Stimulated activated CD8-positive, alpha-beta memory T cell treated with anti-CD3 and anti-CD28 coated beads, Interleukin-7, amount 100 ng/mL, for 1 hour (primary cell): Measurements from ENCODE around the gene CORO6.

ENCODE experiments used
- DNase-seq, 2 donors: peaks; one replicate each; pipeline ENCODE4 v3.0.0-alpha.2; 2020; ENCODE audit warnings: low read depth in 2 of 2

CORO6 gene

DNA sequence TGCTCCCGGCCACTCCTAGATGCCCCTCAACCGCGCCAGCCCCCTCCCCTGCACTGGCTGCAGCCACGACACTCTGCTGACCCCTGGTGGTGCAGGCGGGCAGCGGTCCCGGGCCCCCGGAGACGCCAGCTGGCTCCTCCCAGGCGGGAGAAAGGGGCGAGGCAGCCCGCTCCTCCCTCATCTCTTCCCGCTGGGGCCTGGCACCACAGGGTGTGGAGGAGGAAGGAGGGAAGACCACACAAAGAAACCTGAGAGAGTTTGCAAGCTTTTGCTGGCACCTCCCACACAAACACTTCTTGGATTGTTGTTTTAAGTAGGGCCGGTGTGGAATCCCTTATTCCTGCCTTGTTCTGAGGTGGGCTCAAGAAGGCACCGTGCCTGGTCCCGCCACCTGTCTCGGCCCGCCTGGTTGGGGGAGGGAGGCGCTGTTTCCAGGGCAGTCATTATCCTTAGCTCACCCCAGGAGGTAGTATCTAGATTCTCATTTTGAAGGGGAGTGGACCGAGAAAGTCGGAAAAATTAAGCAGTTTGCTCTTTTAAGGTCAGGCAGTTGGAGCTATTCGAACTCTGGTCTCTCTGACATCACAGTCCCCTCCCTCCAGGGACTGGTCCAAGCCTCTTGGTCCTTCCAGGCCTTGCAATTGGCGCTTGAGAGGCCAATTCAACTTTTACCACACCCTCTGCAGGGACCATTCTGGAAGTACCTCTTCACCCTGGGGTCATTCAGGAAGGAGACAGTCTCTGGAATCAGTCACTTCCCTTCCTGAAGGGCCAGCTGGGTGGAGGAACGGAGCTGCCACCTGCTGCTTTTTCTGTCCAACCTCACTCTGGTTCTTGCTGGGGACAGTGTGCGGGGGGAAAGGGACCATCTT, 30.7 kb downstream of the CORO6 start:
- DNase-seq, result peak; percentile 53 to 65

DNA sequence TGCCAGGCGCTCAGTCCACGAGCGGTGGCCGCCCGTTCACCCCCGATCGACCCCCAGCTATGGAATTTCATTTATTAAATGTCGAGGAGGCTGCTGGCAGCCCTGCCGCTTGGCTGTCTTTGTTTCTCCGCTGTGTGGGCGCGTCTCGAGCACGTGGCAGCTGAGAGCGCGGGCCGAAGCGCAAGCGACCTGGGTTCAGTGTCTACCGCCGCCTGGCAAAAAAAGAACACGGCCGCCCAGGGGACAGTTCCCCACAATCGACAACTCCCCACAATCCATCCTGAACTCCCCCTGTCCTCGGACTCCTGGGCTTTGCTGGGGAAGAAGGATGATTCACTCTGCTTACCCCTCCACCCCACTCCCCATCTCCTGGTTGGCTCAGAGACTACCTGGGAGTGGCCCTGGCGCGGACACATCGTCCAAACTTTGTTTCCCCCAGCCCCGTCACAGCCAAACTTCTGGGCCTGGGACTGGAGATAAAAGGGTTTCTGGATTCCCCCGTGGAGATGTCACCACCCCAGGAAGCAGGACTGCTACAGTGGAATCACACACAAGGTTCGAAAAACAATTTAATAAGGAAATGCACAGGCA, 31.5 kb downstream of the CORO6 start:
- no peak for DNase-seq

DNA sequence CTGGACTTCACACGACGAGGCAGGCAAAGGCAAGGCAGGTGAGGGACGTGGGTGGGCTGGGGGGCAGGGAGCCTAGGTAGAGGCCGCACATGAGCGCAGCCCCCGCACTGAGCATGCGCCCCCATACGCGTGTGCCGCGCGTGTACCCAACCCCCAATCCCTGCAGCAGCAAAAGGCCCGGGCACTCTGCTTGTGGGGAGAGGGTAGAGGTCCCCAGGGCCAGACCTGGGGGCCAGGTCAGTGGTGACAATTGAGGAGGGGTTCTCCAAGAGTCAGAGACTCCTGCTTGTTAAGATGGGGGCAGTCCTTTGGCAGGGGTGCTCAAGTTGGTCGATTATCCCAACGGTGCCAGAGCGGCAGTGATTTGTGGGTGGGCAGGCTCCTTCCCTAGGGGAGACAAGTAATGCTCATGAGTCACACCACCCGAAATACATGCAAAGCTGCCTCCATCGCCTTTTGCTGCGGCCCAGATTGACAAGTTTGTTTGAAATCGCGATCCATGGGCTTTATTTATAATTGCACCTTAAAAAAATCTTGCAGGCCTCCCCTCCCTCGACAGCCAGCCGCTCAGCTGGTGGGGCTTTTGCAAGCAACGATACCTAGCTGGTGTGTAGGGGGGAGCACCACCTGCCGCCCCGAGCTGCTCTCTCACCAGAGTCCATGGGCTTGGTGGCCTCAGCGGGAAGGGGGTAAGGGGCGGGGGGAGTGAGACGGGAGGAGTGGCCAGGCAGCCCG, 32.1 kb downstream of the CORO6 start:
- no peak for DNase-seq

DNA sequence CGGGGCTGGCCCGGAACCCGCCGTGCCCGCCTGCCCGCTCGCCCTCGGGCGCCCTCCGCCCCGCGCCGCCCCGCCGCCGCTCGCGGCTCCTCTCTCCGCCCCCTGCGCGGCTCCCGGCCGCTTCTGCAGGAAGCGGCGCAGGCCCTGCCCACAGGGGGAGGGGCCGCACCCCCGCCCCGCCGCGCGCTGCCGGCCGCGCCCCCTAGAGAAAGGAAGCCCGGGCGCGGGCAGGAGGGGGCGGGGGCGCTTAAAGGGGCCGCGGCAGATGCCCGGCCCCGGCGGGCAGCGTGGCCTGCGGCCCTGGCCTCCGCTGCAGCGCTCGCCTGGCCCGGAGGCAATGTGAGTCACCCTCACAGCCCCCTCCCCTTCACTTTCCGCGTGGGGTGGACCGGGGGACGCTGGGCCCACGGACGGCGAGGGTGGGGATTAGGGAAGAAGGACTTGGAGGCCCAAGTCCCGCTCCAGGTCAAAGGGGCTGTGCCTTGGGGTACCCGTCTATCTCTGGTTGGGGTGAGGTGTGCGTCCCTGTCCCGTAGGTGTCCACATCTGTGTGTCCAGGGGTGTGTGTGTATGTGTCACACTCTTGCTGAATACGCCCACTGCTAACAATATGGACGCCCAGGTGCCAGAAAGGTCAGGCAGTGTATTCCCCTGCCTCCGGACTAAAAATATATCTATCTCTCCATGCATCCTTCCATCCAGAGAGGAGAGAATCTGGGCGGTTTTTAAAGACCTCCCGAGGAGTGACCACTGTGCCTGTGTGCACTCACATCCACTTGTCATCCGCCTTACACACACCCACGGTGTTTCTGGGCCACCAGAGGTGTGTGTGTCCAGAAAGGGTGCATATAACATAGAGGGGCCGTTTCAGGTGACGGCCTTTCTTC, 32.9 kb downstream of the CORO6 start, which contains the start of gene GIT1:
GIT1 (minus strand) TSS at position 125 of the 887 bp plus-strand sequence. CDS start 270 bp downstream, outside the sequence.
- DNase-seq, result peak; percentile 63

DNA sequence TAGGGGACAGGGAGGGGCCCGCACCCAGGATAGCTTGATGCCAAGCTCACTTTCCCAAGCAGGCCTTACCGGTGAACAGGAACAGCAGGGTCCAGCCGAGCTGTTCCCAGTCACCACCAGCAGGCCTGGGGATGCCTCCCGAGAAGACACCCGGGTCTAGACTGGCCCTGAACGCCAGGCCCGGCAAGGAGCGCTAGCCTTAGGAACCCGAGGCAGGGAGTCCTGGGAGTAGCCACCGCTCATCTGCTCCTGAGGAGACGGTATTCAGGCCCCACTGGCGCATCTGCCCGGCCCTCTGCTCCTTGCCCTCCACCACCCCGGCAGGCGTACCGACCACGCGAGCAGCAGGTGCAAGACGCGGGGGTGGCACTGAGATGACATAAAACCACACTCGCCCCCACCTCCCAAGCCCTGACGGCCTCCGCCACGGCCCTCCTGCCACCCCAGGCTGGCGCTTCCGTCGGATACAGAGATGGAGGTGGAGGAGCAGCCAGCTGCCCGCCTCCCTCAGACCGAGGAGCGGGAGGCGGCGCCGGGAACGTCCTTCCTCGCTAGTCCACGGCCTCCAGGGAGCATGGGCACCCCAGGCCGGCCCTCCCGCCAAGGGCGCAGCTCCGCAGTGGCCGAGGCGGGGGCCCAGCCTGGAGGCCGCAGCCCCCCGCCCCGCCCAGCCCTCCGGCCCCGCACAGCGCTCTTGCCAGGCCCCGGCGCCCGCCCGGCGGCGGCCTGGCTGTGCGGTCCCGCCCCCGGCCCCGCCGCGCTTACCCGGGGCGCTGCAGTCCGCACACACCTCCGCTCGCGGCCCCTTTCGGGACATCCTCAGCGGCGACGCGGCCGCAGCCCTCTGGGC, 33.9 kb downstream of the CORO6 start:
- DNase-seq, result no peak

DNA sequence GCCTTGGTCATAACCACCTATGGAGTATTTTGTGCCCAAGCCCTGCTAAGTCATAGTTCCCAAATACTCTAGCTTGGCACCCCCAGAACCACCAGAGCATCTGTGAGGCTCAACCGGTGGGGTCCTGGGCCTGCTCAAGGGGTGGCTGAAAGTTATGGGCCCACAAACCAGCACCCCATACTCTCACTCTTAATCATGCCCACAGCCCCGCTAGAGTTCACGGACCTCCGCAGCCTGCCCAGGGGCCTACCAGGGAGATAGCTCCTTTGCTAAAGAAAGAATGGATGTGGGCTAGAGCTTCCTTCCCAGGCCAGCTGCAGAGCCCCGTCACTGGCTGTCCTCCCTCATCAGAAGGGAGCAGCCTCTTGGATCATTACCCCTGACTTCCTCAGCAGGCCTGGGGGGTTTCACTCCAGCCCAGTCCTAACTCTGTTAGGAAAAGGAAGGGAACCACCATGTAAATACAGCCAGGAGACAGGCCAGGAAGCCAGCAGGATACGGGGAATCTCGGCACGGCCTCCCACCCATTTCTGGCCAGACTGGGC, 34.6 kb downstream of the CORO6 start:
- DNase-seq, result no peak

DNA sequence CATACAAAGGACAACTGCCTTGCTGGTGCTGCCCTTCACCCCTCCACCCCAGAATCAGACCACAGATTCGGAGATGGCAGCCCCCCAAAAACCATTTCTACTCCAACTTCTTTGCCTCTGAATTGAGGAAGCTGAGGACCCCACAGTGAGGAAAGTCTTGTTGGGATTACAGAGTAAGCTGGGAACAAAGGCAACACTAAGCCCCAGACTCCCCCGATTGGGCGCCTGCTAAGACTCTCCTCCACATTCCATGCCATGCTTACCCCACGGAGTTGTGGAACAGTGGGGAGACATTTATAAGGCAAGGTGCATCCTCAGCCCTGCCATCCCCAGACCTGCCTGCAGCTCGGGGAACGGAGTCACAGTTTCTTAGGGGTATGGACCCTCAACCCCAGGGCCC, 35.1 kb downstream of the CORO6 start:
- DNase-seq, result no peak

DNA sequence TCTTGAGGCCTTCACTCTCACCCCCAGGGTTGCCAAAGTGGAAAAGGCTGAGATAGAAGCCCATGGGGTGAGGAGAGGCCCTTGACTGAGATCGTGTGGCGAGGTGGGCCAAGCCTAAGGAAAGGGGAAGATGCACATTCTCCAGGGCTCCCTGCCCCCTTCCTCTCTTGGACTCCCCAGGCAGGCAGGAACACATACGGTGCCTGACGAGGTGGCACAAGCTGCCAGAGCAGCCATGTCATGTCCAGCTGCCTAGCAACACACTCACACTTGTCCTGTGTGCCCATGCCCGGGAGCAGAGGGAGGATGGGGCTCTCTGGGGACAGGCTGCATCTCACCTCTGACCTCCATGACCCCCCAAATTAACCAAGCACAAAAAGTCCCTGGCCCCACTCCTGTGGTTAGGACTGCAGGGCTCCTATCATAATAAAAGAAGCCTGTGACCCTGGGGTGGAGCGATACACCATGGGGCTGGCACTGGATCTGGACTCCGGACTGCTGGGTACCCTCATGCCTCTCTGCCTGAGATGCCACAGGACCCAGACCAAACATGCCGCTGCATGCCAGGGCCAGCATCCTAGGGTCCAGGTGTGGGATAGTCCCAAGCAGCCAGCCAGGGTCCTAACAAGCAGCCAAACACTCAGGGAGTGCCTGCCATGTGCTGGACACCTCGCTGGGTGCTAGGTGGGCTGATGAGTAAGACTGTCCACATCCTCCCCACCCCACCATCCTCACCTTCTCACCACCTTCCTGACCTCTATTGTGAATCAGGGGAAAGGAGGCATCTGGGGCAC, 35.8 kb downstream of the CORO6 start:
- DNase-seq, result no peak

DNA sequence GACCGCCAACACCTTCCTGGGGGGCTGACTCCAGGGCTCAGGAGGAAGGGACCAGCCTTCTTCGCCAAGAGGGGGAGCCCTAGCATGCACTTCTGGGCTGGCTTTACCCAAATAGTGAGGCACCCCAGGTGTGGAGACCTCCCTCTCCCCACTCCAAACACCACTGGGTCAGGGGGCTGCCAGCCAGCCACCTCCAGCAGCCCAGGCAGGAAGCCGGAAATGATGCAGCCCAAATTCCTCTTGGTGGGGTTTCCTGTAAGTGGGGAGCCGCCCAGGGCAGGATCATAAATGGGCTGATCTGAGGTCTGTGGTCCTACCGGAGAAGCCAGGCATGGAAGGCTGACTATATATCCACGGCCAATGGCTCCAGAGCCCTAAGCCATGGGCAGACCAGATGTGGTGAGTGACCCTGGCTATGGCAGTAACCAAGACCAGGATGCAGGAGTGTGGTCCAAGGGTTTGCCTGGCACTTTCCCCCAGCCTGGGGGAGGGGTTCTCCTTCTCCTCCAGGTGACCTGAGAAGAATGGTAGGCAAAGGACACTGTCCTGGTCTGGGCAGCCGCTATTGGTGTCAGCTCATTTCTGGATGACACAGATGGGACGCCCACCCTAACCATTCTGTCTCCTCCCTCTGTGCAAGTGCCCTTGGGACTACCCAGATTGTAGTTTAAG, 37.5 kb downstream of the CORO6 start:
- DNase-seq, result no peak

DNA sequence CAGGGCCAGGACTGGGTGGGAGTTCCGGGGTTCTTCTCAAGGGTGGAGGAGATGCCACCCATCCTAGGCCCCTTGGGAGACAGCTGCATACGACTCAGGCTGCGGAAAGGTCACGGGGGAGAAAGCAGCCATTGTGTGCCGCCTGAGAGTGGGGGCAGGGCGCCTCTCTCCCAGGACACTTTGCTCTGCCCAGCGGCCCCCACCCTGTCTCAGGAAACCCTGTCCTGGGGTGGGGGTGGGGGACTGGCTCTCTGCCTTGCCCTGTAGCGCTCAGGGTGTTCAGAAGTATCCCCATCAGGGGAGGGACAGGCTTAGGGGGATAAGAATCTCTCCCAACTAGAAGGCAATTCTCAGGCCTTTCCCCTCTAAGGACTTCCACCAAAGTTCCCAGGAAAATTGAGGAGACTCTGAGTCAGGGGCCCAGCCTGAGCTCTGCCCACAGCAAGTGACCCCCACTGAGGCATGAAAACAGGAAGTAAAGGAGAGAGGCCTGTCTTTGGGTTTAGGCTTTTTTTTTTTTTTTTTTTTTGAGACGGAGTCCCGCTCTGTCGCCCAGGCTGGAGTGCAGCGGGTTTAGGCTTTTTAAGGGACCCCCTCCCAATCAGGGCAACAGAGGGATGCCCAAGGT, 38.1 kb downstream of the CORO6 start:
- DNase-seq, result no peak

DNA sequence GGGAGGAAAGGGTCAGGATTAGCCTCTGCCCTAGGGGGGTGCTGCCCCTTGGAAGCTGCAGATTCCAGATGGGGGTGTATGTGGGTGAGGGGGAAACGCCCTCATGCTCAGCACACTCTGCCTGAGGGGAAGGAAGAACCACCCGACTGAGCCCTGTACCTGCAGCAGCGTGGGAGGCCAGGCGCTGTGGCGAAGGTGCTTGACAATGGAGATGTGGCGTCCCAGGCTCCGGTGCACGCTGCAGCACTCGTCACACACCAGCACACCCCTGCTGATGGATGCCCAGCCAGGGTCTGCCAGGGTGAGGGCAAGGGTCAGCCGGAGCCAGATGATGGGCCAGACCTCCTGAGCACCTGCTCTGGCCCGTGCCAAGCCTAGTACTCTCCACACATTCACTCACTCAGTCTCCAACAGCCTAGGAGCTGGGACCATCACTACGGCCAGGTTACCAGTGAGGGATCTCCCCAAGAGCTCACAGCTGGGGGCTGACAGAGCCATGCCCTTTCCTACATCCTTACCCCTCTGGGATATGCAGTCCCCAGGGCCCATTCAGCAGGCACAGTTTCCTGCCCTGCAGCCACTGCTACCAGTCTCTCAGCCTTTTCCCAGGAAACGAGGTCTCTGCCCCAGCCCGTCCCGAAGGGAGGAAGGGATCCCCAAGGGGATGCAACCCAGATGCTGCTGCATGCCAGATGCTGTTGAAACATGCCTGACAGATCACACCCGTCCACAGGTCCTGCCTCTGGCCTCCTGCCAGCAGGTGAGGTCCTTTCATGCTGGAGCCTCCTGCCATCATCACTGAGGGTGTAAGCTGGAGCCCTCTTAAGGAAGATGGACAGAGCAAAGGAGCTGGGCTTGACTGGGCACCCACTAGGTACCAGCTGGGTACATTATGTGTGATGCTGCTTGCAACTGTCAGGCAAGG, 39.1 kb downstream of the CORO6 start:
- no peak for DNase-seq

DNA sequence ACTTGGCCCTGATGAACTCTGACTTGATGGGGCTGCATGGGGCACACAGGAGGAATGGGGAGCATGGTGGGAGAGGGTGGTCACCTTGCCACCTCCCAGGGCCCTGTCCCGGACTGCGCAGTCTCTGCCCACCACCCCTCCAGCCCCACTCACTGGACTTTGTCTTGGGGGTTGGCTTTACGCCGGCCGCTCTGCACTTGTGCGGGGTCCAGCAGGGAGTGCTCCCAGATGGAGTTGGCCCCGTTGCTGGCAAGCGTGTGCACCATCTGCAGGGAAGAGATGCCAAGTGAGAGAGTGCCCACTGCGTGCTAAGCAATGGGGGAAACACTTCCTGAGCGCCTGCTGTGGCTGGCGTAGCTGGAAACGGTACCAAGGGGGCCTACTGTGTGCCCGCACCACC, 39.9 kb downstream of the CORO6 start:
- DNase-seq, result no peak

DNA sequence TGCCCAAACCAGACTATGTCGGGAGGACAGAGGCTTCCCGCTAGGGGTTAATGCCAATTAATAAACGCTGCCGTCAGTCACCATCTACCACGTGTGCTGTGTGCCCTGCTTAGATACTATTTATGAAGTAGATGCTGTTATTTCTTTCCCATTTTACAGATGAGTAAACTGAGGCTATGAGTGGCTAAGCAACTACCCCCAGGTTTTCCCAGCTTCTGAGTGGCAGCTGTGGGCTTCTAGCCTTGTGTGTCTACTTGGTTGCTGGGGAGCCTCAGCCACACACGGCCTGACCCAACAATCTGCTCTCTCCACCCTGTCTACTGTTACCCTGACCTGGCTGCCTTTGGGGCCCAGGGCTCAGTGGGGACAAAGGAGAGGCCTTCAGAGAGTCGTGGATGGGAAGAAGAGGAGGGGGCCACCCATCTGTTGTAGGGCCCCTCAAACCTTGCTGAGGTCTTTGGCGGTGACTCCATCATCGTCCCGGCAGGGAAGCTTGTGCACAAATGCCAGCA, 40.4 kb downstream of the CORO6 start:
- no peak for DNase-seq

DNA sequence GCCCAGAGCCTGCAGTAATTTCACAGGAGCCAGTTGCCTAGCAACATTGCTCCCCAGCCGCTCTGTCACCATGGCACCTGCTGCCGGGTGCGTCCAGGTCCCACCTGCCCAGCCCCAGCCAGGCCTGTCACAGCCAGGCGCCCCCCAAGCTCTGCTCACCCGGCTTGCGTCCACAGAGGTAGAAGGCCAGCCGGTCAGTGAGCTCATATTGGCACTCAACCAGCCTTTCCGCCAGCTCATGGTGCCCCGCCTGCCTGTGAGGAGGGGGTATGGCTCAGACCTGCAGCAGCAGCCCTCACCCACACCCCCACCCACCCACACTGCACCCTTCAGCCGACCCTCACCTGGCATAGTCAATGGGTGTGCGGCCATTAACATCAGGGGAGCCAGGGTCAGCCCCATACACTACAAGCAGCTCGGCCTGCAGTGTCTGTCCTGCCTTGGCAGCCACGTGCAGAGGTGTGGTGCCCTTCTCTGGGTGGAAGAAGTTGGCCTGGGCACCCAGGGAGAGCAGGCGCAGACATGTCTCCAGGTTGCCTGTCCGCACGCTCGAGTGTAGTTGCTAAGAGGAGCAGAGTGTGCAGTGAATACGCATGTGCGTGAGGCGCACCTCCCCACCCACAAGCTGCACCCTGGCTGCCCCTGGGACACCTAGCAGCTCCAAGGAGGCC, 41.0 kb downstream of the CORO6 start:
- DNase-seq, result no peak

DNA sequence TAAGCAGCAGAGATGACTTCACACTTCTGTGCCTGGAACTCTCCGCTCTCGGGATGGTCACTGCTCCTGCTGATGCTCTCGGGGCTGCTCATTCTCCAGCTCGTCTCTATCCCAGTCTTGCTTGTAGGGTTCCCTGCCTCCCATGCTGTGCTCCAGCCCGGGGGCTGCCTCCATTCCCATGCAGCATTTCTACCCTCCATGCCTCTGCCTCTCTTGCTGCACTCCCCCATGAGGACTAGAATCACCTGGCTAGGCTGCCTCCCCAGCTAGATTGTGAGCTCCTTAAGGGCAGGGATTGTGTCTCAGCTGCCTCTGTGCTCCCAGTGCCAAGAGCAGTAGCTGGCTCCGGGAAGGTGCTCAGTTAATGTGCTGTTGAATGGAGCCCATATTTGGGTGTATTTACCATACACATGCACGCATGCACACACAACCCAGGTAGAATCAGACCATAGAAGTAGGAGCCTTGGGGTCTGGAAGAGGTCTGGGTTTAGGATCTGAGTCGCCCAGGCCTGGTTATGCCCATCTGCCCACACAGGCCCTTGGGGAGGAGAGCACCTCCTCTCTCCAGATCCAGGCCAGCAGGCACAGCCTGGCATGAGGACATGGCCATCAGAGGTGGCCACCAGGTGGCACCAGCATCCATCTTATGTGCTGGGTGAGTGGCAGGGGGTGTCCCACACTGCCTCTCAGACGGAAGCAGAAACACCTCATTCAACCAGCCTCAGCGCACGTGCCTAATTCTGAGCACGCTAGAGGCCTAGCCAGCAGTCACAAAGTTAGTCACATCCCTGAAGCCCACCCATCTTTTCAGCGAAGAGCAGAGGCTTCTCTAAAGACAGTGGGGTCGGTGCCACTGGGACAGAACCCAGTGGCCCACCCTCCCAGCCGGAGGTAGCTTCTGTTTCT, 42.6 kb downstream of the CORO6 start:
- peak; percentile 71 to 85 for DNase-seq
